D341Med (cell line): ENCODE data around the gene VBP1.
A peak's percentile ranks its signal among the peaks of the same experiment; 100 is the strongest.
"Not testable (repeated sequence)": the region's sequence is repeated elsewhere in the genome, so short reads cannot be mapped to it uniquely, and the experiment has no call there.

ENCODE experiments used
- DNase-seq: peaks from one replicate; pipeline ENCODE4 v3.0.0; 2012; ENCODE audit warnings: low spot score

The VBP1 gene, protein sequence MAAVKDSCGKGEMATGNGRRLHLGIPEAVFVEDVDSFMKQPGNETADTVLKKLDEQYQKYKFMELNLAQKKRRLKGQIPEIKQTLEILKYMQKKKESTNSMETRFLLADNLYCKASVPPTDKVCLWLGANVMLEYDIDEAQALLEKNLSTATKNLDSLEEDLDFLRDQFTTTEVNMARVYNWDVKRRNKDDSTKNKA

DNA sequence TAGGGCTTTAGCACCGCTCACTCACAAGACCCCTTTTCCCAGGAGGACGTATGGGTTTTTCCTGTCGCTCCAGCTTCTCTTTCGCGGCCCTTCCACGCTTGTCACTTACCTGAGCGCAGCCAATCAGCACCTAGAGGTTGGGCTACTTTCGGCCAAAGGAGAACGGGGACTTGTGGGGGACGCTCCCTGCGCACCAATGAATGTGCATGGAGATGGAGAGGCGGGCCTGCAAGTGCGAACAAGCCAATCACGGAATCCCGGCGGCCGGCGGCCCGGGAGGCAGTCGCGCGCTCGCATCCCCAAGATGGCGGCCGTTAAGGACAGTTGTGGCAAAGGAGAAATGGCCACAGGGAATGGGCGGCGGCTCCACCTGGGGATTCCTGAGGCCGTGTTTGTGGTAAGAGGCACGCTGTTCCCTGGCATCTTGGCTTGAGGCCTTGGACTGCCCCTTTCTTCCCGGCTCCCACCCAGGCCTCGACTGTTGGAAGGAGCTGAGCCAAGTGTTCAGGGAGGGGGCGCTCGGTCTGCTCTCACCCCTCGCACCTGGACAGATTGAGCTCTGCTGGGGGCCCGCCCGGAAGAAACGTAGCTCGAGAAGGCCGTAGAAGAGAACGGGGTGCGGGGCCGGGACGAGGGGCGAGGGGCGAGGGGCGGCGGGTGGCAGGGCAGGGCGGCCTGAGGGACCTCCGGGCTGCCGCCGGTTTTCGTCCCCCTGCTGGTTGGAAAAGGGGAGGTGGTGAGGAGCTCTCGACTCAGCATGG, at the start of gene VBP1:
VBP1 (plus strand) TSS at position 282 of the 761 bp plus-strand sequence; CDS start at position 305, 23 bp downstream.
- DNase-seq: peak; percentile 90

DNA sequence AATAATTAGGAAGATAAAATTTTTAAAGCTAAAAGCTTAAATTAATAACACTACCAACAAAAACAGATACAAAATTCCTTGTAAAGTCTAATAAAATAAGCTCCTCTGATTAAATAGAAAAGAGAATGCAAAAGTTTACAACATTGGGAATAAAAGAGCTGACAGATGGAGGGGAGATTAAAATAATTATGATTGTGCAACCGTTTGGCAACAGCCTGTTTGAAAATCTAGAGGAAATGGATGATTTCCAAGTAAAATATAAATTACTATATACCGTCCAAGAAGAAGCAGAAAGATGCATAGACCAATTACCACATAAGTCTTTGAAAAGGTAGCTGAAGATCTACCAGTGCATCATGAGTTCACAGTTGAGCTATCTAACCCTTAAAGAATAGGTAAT, 46.4 kb upstream of the VBP1 start:
- no peak for DNase-seq

DNA sequence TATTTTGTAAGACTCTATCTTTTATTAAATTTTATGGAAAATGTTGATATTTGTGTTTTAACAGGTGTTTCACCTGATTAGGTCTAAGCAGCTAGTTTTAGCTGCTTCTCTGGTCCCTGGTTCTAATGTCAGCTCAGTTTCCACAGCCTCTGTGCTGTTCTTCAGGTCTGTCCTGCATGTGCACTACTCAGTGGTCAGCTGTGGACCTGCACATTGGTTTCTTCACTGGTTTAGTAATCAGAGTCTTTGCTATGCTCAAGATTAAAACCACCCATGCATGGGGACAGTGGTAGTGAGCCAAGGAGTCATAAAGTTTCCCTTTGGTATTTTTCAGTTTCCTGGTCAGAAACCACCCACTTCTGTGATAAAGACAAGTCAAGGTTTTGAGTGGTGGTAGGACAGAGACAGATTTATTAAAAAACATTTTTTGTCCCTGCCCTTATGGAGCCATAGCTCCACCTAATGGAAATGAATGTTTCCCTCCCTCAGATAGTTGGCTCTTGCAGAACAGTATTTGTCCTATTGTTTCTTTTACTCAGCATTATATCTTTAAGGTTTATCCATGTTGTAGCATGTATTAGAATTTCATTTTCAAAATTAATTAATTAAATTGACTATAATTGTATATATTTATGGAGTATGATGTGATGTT, 36.8 kb upstream of the VBP1 start:
- peak; percentile 15 for DNase-seq

DNA sequence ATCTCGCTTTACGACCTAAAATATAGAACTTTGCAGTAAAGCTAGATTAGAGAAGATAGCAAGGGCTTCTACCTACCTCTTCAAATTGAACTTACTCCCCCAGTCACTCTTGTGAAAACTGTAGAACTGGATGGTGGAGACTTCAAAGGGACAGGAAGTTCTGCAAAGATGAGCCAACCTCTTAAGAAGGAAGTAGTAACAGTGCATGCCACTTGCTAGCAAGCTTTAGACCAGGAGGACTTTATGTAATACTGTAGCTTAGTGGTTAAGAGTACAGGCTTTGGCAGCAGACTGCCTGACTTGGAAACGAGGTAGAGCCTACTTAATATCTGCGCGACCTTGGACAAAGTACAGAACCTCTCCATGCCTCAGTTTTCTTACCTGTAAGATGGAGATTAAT, 27.5 kb upstream of the VBP1 start:
- DNase-seq: no peak

DNA sequence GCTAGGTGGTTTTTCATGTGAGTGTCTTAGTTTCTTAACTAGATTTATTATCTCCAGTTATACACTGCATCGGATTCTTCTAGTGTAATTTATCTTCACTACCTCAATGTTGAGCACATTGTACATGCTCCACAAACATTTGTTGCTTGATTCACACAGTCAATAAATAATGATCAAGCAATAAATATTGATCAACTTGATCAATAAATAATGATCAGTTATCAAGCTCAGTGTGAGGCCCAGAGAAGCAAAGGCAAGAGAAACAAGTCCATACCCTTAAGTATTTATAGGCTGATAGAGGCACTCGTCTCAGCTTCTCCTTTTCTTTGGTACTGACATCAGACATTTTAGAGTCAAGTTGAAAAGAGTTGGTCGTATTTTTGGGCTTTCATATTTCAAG, 5.1 kb upstream of the VBP1 start:
- no peak for DNase-seq

DNA sequence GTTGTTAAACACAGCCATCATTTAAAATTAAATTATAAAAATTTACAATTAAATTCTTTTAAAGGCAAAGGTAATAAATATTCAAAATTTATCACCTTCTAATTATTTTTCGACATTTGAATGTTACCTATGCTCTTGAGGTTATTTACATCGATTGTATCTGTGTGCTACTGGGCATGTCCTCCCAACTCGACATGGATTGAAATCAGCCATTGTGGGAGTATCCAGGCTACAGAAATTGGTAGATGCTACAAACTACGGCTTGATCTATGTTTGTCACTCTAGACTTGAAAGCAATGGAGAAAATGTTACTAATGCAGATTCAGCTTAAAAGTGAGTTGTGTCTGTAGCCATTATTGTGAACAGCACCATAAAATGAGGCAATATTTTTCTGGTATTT, 2.5 kb upstream of the VBP1 start:
- no peak for DNase-seq

DNA sequence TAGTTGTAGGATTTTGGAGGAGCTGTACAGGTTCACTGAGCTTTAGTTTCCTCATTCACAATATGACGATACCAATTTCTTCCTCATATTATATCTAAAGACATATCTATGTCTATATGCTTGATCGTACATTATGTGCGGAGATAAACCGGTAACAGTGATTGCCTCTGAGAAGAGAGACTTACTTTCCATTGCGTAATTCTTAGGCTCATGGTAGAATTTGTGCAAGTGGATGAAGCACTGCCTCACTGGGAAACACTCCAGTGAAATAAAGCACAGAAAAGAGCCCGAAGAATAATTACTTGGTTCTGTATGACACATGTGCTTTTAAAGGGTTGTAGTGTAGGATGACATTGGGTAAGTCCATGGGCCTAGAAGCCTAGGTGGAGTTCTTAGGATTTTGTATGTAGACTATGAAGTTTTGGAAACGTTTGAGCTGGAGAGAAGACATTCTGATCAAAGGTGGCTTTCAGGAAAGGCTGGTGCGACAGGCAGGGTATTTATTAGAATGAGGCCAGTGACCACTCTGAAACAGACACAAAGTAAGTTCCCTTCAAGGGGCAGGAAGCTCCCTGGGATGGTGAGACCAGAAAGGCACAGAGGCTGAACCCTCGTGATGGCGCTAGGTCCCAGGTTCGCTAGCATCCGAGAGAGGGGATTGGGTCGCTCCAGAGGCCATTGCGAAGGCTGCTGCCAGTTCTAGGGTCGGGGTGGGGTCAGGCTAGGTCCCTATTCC, 649 bp upstream of the VBP1 start:
- DNase-seq: no peak

DNA sequence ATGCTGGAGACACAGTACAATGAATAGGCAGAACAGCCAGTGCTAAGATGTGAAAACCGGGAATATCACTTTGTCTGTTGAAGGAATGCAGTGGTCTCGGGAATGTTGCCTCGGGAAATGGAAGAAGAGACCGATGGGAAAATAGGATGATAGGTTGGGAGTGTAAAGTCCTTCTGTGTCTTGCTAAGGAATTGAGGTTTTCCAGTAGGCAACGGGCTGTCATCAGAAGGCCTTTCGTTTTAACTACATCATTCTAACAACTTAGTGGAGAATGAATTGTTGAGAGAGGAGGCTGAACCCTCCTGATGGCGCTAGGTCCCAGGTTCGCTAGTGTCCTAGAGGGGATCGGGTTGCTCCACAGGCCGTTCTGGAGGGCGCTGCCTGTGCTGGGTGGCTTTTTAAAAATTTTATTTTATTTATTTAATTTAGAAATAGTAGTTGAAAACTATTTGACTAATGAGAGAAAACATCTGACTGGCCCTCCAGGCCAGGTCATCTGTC, 730 bp downstream of the VBP1 start:
- no peak for DNase-seq

DNA sequence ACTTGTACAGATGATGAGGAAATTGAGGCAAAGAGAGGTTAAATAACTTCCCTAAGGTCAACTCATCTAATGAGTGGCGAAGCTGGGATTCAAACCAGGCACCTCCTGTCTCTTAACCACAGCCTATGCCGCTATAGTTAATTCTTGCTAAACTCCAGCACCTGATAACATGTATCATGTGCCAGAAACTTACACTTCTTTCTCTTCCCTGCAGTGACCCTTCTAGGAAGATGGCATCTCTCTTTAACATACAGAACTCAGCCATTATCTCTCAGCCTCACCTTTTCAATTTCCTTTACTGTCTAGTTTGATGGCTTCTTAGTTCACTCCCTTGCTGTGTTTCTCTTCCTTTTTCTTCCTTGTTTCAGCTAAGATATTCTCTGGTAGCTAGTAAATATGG, 2.5 kb downstream of the VBP1 start:
- DNase-seq: no peak

DNA sequence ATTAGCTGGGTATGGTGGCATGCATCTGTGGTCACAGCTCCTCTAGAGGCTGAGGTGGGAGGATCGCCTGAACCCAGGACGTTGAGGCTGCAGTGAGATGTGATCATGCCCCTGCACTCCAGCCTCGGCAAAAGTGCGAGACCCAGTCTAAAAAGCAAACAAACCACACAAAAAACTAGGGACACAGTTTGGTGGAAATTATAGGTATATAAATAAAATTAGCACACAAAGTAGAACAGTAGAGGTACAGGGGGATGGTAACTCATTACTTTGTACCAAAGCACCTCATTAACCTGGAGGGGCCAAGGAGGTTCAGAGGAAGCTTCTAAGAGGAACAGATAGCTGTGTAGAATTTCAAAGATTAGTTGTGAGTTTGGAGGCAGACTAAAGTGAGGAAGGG, 5.1 kb downstream of the VBP1 start:
- no peak for DNase-seq

DNA sequence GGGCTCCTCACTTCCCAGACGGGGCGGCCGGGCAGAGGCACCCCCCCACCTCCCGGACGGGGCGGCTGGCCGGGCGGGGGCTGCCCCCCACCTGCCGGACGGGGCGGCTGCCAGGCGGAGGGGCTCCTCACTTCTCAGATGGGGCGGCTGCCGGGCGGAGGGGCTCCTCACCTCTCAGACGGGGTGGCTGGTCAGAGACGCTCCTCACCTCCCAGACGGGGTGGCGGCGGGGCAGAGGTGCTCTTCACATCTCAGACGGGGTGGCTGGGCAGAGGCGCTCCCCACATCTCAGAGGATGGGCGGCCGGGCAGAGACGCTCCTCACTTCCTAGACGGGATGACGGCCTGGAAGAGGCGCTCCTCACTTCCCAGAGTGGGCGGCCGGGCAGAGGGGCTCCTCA, 7.5 kb downstream of the VBP1 start:
- DNase-seq: not testable (repeated sequence)

DNA sequence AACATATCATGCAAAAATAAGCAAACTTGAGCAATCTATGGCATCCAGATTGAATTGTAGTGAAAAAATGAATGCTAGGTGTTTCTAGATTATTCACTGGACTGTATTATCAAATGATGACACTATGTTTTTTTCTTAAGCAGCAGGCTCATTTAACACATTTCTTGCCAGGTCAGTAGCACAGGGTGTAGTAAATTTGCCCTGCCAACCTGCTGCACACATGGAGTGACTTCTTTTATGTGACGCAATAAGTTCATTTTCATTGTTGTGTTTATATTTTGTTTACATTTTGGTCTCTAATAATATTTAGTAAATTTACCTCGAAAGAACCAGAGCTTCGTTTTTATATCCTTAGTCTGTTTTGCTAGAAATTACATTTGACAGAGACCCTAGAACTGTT, 9.5 kb downstream of the VBP1 start:
- DNase-seq: no peak

DNA sequence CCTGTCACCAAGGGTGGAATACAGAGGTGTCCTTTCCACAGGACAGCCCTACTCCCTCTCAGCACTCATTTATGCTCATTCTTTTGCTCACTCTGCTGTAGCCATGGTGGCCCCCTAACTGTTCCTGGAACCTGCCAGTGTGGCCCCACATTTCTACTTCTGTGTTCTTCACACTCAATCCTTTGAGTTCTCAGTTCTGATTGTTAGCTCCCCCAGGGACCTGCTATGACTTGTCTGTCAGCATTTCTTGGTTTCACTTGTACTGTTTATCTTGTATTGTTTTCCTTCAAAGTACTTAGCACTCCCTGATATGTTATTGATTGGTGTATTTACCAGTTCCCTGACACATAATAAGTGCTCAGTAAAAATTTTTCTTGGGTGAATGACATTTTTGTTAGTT, 14.9 kb downstream of the VBP1 start:
- DNase-seq: no peak

DNA sequence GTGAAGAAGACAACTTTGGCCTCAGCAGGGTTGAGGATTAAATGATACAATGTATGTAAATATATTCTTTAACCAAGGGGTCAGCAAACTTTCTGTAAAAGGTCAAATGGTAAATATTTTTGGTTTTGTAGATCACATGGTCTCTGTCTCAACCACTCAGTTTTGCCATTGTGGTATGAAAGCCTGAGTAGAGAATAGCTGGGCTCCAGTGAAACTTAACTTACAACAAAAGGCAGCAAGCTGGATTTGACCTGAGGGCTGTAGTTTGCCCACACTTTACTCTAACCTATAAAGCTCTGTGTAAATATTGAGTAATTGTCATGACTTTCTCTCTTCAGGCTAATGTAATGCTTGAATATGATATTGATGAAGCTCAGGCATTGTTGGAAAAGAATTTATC, 19.6 kb downstream of the VBP1 start:
- no peak for DNase-seq

DNA sequence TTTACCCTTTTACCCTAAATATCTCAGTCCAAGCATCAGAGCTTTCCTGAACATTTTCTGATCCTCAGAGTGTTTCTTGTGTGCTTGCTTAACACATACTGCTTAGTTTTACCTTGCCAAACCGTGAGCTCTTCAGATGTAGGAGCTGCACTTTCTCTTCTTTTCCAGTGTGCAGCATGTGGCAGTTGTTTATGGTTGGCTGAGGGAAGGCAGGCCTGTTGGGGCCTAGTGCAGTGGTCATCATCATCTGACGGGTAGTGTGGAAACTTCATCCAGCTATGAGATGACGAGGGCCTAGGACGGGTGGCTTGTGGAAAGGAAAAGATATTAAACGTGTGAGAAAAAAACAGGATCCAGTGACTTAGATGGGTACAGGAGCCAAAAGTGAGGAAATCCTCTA, 21.5 kb downstream of the VBP1 start:
- no peak for DNase-seq

DNA sequence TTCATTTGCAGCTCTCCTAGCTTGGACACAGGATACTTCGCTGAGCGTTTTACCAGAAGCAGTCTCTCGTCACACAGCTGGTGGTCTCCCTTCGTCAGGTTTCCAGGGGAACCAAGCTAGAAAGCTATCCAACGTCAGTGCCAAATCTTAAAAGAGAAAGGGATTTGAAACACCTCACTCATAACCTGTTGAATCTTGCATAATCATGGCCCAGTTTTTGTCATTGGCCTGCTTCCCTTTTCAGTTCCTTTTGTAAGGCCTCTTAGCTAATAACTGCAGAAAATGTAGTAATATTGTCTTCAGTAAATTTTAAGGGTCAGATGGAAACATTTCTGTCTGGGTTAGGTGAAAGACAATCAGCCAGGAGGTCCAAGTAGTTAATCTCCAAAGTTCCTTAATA, 26.0 kb downstream of the VBP1 start:
- no peak for DNase-seq

DNA sequence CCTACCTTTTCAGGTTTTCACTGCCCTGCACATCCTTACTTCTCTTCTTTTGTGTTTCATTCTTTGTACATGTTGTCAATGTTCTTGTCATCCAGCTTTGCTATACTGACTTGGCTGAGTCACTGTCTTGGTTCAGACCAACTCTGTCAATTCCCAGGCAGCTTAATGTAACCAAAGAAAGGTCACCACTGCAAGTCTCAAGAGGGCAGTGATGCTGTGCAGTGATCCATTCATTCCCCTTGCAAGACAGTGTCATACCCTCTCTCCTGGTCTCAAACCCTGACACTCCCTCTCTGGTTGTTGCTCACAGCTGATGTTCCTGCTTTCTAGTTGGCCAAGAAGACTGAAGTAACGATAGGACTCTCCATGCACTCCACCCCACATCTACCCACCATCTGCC, 30.5 kb downstream of the VBP1 start:
- no peak for DNase-seq

DNA sequence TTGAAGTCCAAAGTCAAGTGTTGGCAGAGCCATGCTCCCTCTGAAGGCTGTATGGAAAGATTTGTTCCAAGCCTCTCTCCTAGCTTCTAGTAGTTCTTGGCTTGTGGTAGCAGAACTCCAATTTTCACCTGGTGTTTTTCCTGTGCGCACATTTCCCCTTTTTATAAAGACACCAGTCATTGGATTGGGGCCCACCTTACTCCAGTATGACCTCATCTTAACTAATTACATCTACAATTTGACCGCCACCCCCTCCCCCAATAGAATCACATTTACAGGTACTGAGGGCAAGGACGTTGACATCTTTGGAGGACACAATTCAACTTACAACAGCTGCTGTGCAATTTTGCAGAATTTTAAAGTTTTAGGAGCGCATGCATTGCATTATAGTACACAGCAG, 31.2 kb downstream of the VBP1 start:
- no peak for DNase-seq

DNA sequence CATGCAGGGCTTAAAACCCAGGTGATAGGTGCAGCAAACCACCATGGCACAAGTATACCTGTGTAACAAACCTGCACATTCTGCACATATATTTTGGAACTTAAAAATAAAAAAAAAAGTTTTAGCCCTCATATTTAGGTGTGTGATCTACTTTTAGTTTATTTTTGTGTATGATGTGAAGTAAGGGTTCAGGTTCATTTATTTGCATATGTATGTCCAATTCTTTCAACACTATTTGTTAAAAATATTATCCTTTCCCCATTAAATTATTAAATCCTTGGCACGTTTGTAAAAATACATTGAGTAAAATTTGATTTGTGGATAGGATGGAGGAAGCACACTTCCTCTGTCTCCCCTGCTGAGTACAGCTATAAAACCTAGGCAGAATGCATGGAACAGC, 35.1 kb downstream of the VBP1 start:
- no peak for DNase-seq

DNA sequence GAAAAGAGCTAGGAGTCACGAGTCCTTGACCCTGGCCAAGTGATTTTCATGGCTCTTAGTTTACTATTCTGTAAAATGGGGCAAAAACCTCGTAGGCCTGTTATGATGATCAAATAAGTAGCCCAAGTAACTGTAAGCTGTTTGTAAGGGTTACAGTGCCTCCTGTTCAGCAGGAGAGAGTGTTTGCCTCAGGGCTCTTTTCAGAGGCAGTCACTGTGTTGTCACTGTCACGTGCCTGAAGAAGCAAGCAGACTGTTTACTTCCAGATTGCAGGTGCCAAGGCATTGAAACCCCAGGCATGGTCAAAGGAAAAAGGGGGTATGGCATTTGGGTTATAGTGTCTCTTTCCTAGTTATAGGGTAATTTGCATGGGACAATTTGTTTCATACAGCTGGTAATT, 43.5 kb downstream of the VBP1 start:
- DNase-seq: no peak

DNA sequence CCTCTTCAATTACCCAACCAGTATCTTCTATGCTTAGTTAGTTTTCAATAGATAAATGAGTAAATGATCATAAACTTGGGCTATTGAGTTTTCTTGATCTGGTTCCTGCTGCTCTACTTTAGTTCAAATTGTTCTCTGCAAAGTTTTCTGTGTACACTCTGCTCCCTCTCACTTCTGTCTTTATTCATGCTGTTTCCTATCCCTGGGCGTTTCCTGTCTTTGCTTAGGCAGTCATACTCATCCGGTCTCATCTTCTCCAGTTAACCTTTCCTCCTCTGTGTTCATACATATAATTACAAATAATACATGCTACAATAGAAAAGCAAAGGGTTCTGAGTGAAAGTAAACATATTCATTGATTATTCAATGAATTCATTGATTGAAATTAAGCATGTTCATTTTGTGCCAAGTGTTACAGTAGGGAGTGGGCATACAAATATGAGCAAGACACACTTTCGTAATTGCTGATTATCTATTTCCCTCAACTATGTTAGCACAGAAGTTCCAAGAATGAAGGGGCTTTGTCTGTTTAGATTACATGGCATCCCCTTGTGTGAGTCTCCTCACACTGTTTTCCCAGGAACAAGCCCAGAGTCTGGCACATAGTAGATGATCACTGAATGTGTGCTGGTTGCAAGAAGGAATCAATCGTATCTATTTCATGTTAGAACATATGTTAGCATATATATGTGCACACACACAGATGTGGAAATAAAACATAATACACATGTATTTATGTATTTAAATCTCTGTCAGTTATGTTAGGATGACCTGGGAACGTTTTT, 46.9 kb downstream of the VBP1 start:
- no peak for DNase-seq
